Transverse colon (tissue), 4 donors: Measurements from ENCODE around the gene WFIKKN2. TPM values are rescaled to one million over a fixed set of nuclear protein-coding genes. Genes with fewer than 3 reads are reported as not detected.

Source experiments
- small RNA-seq, 4 donors: library from RNA; depleted of rRNA; stranded (forward); fragments of <200 nt; gene quantifications; one replicate each; pipeline ENCODE3, GENCODE V24; 2016
- total RNA-seq, 4 donors: library from RNA; depleted of rRNA; stranded (reverse); fragments of >200 nt; gene quantifications; one replicate each; pipeline ENCODE4 v1.1.0, GENCODE V29; 2016

WFIKKN2 gene
- total RNA-seq, 4 donors from 2014 or later = not detected

Small RNA genes within 50 kb of the gene (small RNA-seq; reads per million reads assigned to genes)
- 0 to 0.14 (median 0) reads per million in 4 donors for gene AC005921.1

Other genes starting within 250 kb of the WFIKKN2 start
- gene ABCC3, start 200.7 kb upstream of the WFIKKN2 start, total RNA-seq = 100 to 1,000 TPM; 297 to 655 (median 533) TPM
- 10 to 100 TPM; 18.7 to 30.8 (median 24.2) TPM for gene ANKRD40, start 127.7 kb upstream of the WFIKKN2 start, total RNA-seq
- 100 to 1,000 TPM in 3 of 4 donors, 10 to 100 TPM in 1; 62.8 to 984 (median 159) TPM for gene LUC7L3, start 116.0 kb upstream of the WFIKKN2 start, total RNA-seq
- 10 to 100 TPM; 40.8 to 86.0 (median 74.9) TPM for gene ANKRD40CL, start 68.1 kb upstream of the WFIKKN2 start, total RNA-seq
- 10 to 100 TPM; 69.1 to 88.3 (median 75.5) TPM for gene TOB1, start 30.8 kb downstream of the WFIKKN2 start, total RNA-seq